GM12873 (cell line): ENCODE results near the gene CAPN2.

Experiments
- TF ChIP-seq, protein P1 (sequence below): IDR thresholded peaks from 2 replicates; pipeline ENCODE4 v1.5.1; 2012; ENCODE audit warnings: low read depth, mild to moderate bottlenecking, moderate library complexity, low read length, control low read depth; ENCODE audit not compliant: insufficient read depth; ENCODE audit errors: missing control alignments

CAPN2 gene

DNA sequence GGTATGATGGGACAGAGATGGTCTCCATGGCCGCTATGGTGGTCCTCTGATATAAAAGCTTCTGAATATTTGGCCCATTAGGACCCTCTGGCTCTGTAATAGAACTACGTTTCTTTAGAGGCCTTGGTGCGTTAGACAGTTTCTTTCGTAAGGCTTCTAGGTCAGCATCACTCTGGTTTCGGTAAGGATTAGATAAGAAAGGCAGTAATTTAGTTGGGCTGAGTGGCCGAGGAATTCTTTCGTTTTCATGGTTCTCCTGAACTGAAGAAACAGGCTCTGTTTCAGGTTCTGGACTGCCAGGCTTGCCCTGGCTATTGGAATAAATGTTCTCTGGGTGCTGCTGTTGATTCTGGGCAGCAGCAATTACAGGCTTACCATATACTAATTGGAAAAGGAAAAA is 83.9 kb downstream of the CAPN2 start:
- TF ChIP-seq, protein P1, sequence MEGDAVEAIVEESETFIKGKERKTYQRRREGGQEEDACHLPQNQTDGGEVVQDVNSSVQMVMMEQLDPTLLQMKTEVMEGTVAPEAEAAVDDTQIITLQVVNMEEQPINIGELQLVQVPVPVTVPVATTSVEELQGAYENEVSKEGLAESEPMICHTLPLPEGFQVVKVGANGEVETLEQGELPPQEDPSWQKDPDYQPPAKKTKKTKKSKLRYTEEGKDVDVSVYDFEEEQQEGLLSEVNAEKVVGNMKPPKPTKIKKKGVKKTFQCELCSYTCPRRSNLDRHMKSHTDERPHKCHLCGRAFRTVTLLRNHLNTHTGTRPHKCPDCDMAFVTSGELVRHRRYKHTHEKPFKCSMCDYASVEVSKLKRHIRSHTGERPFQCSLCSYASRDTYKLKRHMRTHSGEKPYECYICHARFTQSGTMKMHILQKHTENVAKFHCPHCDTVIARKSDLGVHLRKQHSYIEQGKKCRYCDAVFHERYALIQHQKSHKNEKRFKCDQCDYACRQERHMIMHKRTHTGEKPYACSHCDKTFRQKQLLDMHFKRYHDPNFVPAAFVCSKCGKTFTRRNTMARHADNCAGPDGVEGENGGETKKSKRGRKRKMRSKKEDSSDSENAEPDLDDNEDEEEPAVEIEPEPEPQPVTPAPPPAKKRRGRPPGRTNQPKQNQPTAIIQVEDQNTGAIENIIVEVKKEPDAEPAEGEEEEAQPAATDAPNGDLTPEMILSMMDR = no peak

- TF ChIP-seq, protein P1 = no peak
Observed at GRCh38 chr1:223802032-223802431, 89.7 kb downstream of the CAPN2 start.

DNA sequence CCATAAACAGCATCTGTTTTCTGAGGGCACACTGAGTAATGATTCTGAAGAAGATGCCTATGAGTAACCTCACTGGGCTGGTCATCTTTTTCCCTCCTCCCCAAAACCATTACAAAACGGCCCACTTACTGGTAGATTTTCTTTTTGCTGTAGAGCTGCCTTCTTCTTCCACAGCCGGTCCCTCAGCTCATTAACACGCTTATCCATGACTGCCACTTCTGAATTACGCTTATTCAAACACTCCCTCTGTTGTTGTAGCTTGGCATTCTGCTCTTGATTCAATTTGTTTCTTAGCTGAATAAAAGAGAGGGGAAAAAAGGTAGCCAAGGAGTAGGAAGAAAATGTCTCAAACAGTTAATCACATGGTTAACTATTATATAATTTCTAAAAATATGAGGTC is 90.3 kb downstream of the CAPN2 start:
- TF ChIP-seq, protein P1 = no peak

DNA sequence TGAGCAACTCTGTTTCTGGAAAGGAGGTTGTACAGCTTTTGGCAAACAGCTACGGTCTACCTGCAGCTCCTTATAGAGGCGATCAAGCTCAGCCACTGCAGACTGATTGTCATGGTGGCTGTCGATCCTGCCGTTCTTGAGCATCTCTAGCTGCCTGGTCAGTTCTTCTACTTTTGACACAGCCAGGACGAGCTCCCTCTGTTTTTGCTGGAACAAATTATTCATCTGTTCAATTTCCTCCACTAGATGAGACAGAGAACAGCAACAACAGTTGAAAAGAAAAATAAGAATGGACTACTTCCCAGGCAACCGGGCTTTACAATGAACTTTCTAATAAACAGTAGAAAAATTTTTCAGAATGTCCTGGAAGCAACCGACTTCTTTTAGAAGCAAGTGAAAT is 90.9 kb downstream of the CAPN2 start:
- TF ChIP-seq, protein P1 = no peak

GRCh38 chr1:223810586-223810985 is 98.2 kb downstream of the CAPN2 start:
- TF ChIP-seq, protein P1 = no peak

DNA sequence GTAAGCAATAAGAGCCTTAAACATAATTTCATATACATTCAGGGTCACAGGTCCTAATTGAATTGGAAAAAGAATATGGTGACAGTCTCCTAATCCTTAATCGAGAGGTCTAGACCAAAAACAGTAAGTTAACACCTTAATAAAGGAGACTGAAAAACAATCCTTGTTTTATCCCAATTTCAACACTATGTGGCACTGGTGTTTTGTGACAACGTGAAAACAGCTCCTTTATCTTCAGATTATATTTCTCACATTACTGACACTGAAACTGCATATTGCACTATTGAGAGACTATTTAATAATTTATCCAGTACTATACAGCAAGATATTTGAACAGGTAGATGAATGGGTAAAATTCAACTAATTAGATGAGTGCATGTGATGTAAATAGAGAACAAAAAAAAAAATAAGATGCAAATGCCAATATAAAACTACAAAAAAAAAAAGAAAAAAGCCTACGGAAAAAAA is 99.3 kb downstream of the CAPN2 start:
- TF ChIP-seq, protein P1 = peak; percentile 34

DNA sequence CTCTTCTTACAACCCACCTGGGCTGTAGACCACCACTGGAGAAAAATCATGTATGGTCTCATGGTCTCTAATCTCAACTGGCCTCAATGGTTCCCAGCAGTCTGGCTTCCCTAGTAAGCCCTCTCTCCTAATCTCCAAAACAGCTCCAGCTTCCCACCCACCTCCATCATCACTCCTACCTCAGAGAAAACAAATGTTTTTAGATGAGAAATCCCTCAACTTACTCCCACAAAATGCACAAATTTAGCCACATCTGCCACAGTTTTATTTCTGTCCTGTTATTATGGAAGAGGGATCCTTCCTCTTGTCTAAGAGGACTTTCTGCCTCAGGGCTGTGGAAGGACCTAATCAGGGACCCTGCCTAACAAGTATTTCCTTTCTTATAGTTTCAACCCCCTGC is 101.3 kb downstream of the CAPN2 start:
- TF ChIP-seq, protein P1 = no peak
